Lung (tissue), 12 donors: ENCODE results near the gene FDXR. TPM values are rescaled to one million over a fixed set of nuclear protein-coding genes. Genes with fewer than 3 reads are reported as not detected.
"Not testable (repeated sequence)": the region's sequence is repeated elsewhere in the genome, so short reads cannot be mapped to it uniquely, and the experiment has no call there.

Experiments used
- ATAC-seq: fragments of 200-7000 bp; cut with Tn5 transposase; one replicate; pipeline ENCODE4 v1.9.1; 2020; ENCODE audit warnings: moderate number of reproducible peaks; ENCODE audit not compliant: insufficient read depth, low FRiP score
- DNase-seq, 3 donors: peaks; one replicate each; pipeline ENCODE4 v3.0.0-alpha.2; 2013 to 2017
- H3K27ac ChIP-seq, 2 donors: one replicate each; pipeline ENCODE4 v1.5.1; 2013; ENCODE audit warnings: mild to moderate bottlenecking in 2 of 2, moderate library complexity in 2 of 2, control low read depth in 1 of 2, inconsistent platforms in 1 of 2, low read depth in 1 of 2, low read length in 1 of 2
- H3K27me3 ChIP-seq, 3 donors: one replicate each; pipeline ENCODE4 v1.5.1; 2013; ENCODE audit warnings: low read length in 2 of 3; ENCODE audit not compliant: control insufficient read depth in 3 of 3, insufficient read depth in 3 of 3
- H3K36me3 ChIP-seq, 4 donors: one replicate each; pipeline ENCODE4 v1.5.1; 2013; ENCODE audit warnings: low read length in 4 of 4, mild to moderate bottlenecking in 1 of 4, moderate library complexity in 1 of 4; ENCODE audit not compliant: control insufficient read depth in 4 of 4, insufficient read depth in 4 of 4
- H3K4me1 ChIP-seq, 5 donors: one replicate each; pipeline ENCODE4 v1.5.1; 2013; ENCODE audit warnings: low read length in 5 of 5, mild to moderate bottlenecking in 2 of 5, moderate library complexity in 1 of 5; ENCODE audit not compliant: control insufficient read depth in 5 of 5, insufficient read depth in 5 of 5
- H3K4me3 ChIP-seq: one replicate; pipeline ENCODE4 v1.5.1; 2013; ENCODE audit warnings: mild to moderate bottlenecking, control low read depth, moderate library complexity
- H3K9ac ChIP-seq, 2 donors: one replicate each; pipeline ENCODE4 v1.5.1; 2013; ENCODE audit warnings: low read length in 2 of 2, control low read depth in 1 of 2; ENCODE audit not compliant: insufficient read depth in 1 of 2
- H3K9me3 ChIP-seq, 4 donors: one replicate each; pipeline ENCODE4 v1.5.1; 2013; ENCODE audit warnings: low read length in 3 of 4, mild to moderate bottlenecking in 1 of 4, moderate library complexity in 1 of 4; ENCODE audit not compliant: control insufficient read depth in 4 of 4, insufficient read depth in 3 of 4
- WGBS, 2 donors: extraction: QIAGEN DNeasy Blood & Tissue Kit; methylation state at CpG; one replicate each; pipeline ENCODE4 v1.1.7; 2013; 5-methylcytosine and 5-hydroxymethylcytosine counted together
- polyA plus RNA-seq, 2 donors: library from polyadenylated mRNA; stranded (reverse); fragments of 200-250 nt; gene quantifications; one replicate each; pipeline ENCODE4 v1.2.1, GENCODE V29; 2013
- total RNA-seq, 2 donors: library from RNA; depleted of rRNA in 1 of 2; stranded (reverse); fragments of >200 nt in 1 of 2; gene quantifications; one replicate each; pipeline ENCODE4 v1.2.1, GENCODE V29; 2014 to 2021
- TF ChIP-seq, protein P1 (sequence below): IDR thresholded peaks from 2 replicates; pipeline ENCODE4 v1.5.1; 2012; ENCODE audit warnings: mild to moderate bottlenecking; ENCODE audit errors: control extremely low read depth, extremely low read depth
- donor health status: control.
- donor health status: control.
- donor health status: Bipolar disorder and iron deficiency.
- donor health status: healthy.
- donor health status: DM: yes; HTN: yes; CAD: no.

The FDXR gene
- total and polyA plus RNA-seq, 4 donors, result 7.8 to 17.5 (median 10.7) TPM

DNA sequence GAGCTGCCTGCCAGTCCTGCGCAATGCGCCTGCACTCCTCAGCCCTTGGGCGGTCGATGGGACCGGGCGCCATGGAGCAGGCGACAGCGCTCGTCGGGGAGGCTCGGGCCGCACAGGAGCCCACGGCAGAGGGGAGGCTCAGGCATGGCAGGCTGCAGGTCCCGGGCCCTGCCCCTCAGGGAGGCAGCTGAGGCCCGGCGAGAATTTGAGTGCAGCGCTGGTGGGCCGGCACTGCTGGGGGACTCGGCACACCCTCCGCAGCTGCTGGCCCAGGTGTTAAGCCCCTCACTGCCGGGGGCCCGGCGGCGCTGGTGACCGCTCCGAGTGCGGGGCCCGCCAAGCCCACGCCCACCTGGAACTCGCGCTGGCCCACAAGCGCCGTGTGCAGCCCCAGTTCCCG lies 34.2 kb upstream of the FDXR start:
- H3K9ac ChIP-seq, result no peak overlapping the region
- WGBS, 2 donors, result 97% methylated on average over 32 to 34 of the region's 34 CpGs
- TF ChIP-seq, protein P1, sequence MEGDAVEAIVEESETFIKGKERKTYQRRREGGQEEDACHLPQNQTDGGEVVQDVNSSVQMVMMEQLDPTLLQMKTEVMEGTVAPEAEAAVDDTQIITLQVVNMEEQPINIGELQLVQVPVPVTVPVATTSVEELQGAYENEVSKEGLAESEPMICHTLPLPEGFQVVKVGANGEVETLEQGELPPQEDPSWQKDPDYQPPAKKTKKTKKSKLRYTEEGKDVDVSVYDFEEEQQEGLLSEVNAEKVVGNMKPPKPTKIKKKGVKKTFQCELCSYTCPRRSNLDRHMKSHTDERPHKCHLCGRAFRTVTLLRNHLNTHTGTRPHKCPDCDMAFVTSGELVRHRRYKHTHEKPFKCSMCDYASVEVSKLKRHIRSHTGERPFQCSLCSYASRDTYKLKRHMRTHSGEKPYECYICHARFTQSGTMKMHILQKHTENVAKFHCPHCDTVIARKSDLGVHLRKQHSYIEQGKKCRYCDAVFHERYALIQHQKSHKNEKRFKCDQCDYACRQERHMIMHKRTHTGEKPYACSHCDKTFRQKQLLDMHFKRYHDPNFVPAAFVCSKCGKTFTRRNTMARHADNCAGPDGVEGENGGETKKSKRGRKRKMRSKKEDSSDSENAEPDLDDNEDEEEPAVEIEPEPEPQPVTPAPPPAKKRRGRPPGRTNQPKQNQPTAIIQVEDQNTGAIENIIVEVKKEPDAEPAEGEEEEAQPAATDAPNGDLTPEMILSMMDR, result no peak
- ATAC-seq (no peak), DNase-seq (no peak)
- no peaks in the 10 kb centered on the region for H3K27me3 ChIP-seq
- H3K4me1 ChIP-seq, result no peaks in the 10 kb centered on the region
- no peaks in the 10 kb centered on the region for H3K36me3 ChIP-seq
- H3K27ac ChIP-seq, result no peak overlapping the region
- no peak overlapping the region for H3K4me3 ChIP-seq
- no peaks in the 10 kb centered on the region for H3K9me3 ChIP-seq

DNA sequence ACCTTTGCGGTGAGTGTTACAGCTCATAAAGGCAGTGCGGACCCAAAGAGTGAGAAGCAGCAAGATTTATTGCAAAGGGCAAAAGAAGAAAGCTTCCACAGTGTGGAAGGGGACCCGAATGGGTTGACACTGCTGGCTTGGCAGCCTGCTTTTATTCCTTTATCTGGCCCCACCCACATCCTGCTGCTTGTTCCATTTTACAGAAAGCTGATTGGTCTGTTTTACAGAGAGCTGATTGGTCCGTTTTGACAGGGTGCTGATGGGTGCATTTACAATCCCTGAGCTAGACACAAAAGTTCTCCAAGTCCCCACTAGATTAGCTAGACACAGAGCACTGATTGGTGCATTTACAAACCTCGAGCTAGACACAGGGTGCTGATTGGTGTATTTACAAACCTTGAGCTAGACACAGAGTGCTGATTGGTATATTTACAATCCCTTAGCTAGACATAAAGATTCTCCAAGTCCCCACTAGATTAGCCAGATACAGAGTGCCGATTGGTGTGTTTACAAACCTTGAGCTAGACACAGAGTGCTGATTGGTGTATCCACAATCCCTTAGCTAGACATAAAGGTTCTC lies 33.5 kb upstream of the FDXR start:
- DNase-seq, H3K4me3 ChIP-seq, ATAC-seq, H3K36me3 ChIP-seq, H3K9ac ChIP-seq, H3K9me3 ChIP-seq, H3K27me3 ChIP-seq, H3K27ac ChIP-seq, H3K4me1 ChIP-seq: not testable (repeated sequence)
- 72 to 75% methylated on average over 6 of the region's 6 CpGs for WGBS, 2 donors

DNA sequence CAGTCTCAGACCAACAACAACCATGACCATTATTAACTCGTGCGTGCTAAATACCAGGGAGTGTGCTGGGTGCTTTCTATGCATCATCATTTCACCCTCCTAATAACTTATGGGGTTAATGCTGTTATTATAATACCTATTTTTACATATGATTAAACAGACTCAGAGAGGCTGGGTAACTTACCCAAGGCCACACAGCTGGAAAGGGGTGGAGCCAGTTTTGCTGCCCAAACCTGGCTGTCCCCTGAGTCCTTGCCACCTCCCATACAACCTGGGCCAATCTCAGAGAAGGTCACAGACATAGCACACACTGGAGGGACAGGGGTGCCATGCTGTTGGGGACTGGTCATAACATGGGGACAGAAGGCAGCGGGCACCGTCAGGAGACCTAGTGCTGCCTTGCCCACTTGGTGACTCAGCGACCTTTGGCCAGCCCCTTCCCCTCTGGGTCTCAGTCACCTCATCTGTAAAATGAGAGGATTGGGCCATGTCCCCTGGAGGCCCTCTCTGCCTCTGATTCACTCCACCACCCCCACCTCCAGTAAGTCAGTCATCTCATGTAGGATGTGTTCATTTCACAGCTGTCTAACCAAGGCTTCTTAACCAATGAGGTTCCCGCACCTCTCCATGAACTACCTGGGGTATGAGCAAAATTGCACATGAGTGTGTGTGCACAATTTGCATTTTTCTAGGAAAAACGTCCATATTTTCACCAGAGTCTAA lies 32.1 kb upstream of the FDXR start:
- ATAC-seq, result no peak
- Histone ChIP-seq H3K9ac (no peak overlapping the region), H3K9me3 (peaks cover 0 to 3% (median 0%) of the 10 kb centered on the region in 4 donors), H3K4me1 (no peaks in the 10 kb centered on the region), H3K4me3 (no peak overlapping the region), H3K27me3 (no peaks in the 10 kb centered on the region), H3K36me3 (no peaks in the 10 kb centered on the region), H3K27ac (no peak overlapping the region)
- DNase-seq, result no peak
- TF ChIP-seq, protein P1, result no peak
- WGBS, 2 donors, result 80 to 81% methylated on average over 7 of the region's 7 CpGs

DNA sequence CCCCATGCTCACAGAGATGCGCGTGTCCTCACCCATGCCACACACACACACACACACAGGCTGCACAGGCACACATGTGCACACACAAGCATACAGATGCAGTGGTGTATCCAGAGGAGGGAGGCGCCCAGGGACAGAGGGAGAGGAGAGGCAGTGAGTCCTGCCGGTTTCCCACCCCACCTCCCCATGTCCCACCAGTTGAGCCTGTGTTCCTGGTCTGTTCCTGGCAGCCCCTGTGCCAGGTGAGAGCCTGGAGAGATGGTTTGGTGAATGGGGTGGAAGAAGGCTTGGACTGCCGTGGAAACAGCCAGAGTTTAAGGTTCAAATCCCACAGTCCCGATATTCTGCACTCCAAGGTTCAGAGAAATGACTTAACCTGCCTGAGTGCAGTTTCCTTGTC lies 30.9 kb upstream of the FDXR start:
- H3K9ac ChIP-seq, result no peak overlapping the region
- no peaks in the 10 kb centered on the region for H3K4me1 ChIP-seq
- ATAC-seq (no peak), DNase-seq (no peak)
- H3K4me3 ChIP-seq, result no peak overlapping the region
- TF ChIP-seq, protein P1, result no peak
- H3K27me3 ChIP-seq, result no peaks in the 10 kb centered on the region
- WGBS, 2 donors, result 73 to 77% methylated on average over 6 of the region's 6 CpGs
- H3K36me3 ChIP-seq, result no peaks in the 10 kb centered on the region
- peaks cover 0 to 3% (median 0%) of the 10 kb centered on the region in 4 donors for H3K9me3 ChIP-seq
- no peak overlapping the region for H3K27ac ChIP-seq
